Measurements from ENCODE around the gene CCDC32.

Gene CCDC32

GRCh38 chr15:40528801-40529200 is 36.0 kb downstream of the CCDC32 start:
- DNase-seq (ENCODE audit: extremely low spot score, insufficient read length, low read depth) (no peak), FAIRE-seq (no peak)

- no peak for DNase-seq (ENCODE audit: extremely low spot score, insufficient read length, low read depth)
- no peak for FAIRE-seq
Observed at GRCh38 chr15:40525855-40526254, 39.0 kb downstream of the CCDC32 start.

DNA sequence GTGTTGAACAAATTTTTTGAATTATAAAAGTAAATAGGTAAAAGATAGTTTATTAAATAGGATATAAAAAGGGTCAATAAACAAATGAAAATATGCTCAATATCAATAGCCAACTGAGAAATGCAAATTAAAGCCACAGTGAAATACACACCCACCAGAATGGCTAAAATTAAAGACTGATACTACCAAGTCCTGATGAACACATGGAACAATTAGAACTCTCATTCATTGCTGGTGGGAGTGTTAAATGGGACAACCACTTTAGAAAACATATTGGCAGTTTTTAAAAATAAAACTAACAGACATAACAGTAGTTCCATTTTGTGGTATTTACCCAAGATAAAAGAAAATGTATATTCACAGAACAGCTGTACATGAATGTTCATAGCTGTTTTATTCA is 41.2 kb downstream of the CCDC32 start:
- FAIRE-seq = no peak
- no peak for DNase-seq (ENCODE audit: extremely low spot score, insufficient read length, low read depth)

DNA sequence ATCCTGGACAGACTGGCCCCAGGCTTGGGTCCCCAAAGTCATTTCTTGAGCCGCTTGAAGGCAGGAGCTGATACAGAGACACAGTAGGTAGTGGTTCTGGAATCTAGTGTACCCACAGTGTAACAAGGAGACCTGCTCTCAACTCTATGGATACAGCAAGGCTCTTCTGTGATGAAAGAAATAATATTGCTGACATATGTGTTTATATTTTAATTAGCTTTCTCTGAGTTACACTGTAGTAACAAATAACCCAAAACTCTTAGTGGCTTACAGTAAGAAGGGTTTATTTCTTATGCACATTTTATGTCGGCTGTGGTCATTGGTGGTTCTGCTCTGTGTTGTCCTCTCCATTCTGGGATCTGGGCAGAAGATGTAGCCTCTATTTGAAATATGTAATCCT is 48.5 kb downstream of the CCDC32 start:
- DNase-seq (ENCODE audit: extremely low spot score, insufficient read length, low read depth) (no peak), FAIRE-seq (no peak)

DNA sequence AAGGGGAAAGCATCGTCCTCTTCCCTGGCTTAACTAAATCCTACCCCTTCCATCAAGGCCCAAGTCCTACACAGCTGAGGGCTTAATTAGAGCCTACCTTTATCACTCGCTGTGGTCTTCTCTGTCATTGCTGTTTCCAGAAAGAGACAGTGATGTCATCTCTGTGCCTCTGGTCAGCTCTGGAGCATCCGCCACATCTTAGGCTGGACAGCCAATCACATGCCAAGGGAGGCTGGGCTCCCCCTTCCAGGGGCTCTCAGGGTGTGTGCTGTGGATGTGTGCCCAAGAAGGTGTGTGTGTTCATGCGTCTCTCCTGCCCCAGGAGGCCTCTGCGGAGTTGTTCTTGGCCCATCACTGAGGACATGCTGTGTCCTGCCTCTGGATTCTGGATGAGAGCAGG is 51.2 kb downstream of the CCDC32 start:
- no peak for FAIRE-seq
- DNase-seq (ENCODE audit: extremely low spot score, insufficient read length, low read depth) = no peak

- FAIRE-seq (no peak), DNase-seq (ENCODE audit: extremely low spot score, insufficient read length, low read depth) (no peak)
Observed at GRCh38 chr15:40512440-40512839, 52.4 kb downstream of the CCDC32 start.

DNA sequence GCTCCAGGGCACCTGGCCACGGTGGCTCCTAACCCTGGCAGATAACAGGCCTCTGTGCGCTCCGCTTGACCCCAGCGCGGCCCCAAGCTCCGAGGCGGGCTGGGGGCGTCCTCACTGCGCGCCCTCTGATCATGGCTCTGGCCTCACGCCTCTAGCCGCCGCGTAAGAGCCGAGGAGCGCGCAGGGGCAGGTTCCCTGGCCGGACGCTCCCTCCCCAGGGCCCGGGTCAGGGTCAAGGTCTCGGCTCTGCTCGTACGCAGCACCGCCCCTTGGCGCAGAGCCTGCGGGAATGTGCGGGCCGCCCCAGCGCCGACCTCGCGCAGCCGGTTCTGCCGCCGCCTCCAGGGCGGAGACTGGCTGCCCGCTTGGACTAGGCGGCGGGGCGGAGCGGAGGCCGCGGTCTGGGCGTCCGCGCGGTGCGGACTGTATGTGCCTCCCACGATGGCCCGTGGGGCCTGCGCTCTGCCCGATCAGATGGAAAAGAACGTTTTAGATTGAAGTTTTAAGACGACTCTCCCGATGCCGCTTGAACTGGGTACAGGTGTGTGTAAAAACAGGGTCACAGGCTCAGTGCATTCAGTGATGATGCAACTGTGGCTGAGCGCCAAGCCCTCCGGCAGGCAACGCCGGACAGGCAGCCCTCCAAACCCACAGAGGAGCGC is 53.2 kb downstream of the CCDC32 start:
- no peak for FAIRE-seq

DNA sequence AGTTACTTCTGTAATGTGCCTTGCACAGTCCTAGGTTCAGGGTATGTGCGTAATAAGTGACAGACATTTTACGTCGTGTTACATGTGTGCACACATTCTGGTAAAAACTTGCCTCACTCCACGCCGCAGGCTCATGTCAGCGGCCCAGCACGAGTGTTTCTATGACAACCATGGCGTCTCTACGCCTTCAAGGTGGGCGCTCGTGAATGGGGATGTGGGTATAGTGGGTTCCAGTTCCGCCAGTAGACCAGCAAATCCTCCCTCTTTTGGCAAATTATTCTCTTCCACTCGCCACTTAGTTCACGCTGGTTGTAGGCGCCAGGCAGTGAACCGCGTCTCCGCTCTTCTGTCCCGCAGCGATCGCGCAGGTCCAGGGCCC is 53.8 kb downstream of the CCDC32 start:
- peak; percentile 73 for FAIRE-seq

More for the DNA sequence above, 53.2 kb downstream of the CCDC32 start:
- DNase-seq (ENCODE audit: extremely low spot score, insufficient read length, low read depth) = peak; percentile 33

DNA sequence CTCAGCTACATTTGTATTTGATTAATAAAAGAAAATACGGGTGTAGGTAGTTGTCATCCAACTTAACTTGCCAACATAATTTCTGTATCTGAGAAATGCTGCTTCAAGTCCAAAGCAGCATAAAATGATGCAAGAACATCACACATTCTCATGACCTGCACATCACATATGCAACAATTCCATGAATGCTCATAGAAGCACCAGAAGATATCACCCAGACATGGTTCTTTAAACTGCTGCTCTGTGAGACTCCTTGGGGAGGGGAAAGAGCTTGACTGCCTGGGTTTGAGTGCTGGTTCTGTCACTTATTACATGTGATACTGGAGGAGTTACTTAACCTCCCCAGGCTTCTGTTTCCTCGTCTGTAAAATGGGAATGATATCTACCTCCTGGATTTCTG is 54.6 kb downstream of the CCDC32 start:
- FAIRE-seq (no peak), DNase-seq (ENCODE audit: extremely low spot score, insufficient read length, low read depth) (no peak)

More for the DNA sequence above, 53.8 kb downstream of the CCDC32 start:
- peak; percentile 54 for DNase-seq (ENCODE audit: extremely low spot score, insufficient read length, low read depth)

DNA sequence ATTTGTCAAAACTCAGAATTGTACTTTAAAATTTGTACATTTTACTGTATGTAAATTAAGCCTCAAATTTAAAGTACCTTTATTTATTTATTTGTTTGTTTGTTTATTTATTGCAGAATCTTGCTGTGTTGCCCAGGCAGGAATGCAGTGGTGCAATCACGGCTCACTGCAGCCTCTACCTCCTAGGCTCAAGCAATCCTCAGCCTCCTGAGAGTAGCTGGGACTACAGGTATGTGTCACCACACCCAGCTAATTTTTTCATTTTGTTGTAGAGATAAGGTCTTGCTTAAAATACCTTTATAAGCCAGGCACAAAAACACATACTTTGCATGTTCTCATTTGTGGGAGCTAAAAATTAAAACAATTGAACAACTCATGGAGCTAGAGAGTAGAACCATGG is 56.6 kb downstream of the CCDC32 start:
- FAIRE-seq (no peak), DNase-seq (ENCODE audit: extremely low spot score, insufficient read length, low read depth) (no peak)

GRCh38 chr15:40506964-40507571 is 57.8 kb downstream of the CCDC32 start:
- FAIRE-seq = peak; percentile 49

More at GRCh38 chr15:40506964-40507571, 57.8 kb downstream of the CCDC32 start:
- peak; percentile 29 for DNase-seq (ENCODE audit: extremely low spot score, insufficient read length, low read depth)
